Spleen (tissue), 7 donors: ENCODE data around the gene SAFB2.

Source experiments
- POLR2A ChIP-seq, 3 donors: fragments of 450-650 bp; IDR thresholded peaks; one replicate each; pipeline ENCODE4 v1.5.1; 2017; ENCODE audit warnings: antibody characterized with exemption in 3 of 3, mild to moderate bottlenecking in 1 of 3
- POLR2AphosphoS5 ChIP-seq, 3 donors: sonication (generic); formaldehyde crosslinking; IDR thresholded peaks; one replicate each; pipeline ENCODE4 v1.5.1; 2017; ENCODE audit warnings: antibody characterized with exemption in 3 of 3
- TF ChIP-seq, protein P1 (sequence below), 11 experiments: fragments of 200-600 bp in 7 of 11; fragments of 450-650 bp in 4 of 11; sonication (generic) in 4 of 11; IDR thresholded peaks in 8 of 11; conservative IDR thresholded peaks in 3 of 11; 1 replicate in 7 of 11; 2 replicates in 4 of 11; pipeline versions ENCODE4 v1.4.0 to v1.8.0; 2016 to 2021; ENCODE audit warnings: antibody characterized with exemption in 11 of 11, inconsistent platforms in 4 of 11, mild to moderate bottlenecking in 1 of 11
- donor health status: DM: no; HTN: no; CAD: no; lungs with moderate emphysema.
- donor health status: DM: no; HTN: no; CAD: no.
- donor health status: DM: no; HTN: no; CAD: no.

- TF ChIP-seq POLR2AphosphoS5 (IDR thresholded peaks at IDR 0.05), result no peak
- TF ChIP-seq, protein P1, sequence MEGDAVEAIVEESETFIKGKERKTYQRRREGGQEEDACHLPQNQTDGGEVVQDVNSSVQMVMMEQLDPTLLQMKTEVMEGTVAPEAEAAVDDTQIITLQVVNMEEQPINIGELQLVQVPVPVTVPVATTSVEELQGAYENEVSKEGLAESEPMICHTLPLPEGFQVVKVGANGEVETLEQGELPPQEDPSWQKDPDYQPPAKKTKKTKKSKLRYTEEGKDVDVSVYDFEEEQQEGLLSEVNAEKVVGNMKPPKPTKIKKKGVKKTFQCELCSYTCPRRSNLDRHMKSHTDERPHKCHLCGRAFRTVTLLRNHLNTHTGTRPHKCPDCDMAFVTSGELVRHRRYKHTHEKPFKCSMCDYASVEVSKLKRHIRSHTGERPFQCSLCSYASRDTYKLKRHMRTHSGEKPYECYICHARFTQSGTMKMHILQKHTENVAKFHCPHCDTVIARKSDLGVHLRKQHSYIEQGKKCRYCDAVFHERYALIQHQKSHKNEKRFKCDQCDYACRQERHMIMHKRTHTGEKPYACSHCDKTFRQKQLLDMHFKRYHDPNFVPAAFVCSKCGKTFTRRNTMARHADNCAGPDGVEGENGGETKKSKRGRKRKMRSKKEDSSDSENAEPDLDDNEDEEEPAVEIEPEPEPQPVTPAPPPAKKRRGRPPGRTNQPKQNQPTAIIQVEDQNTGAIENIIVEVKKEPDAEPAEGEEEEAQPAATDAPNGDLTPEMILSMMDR (IDR thresholded peaks at IDR 0.05 in 8 of 11, conservative IDR thresholded peaks at IDR 0.05 in 3 of 11), result no peak
- TF ChIP-seq POLR2A (IDR thresholded peaks at IDR 0.05), result no peak
These were observed 29.7 kb upstream of the SAFB2 start for GRCh38 chr19:5652261-5652660.
